Measurements from ENCODE around the gene HECA. TPM values are rescaled to one million over a fixed set of nuclear protein-coding genes. Genes with fewer than 3 reads are reported as not detected.
"Not testable (repeated sequence)": the region's sequence is repeated elsewhere in the genome, so short reads cannot be mapped to it uniquely, and the experiment has no call there.

HECA gene
- total RNA-seq, 1 experiment from 2014 or later: 11.6 TPM

DNA sequence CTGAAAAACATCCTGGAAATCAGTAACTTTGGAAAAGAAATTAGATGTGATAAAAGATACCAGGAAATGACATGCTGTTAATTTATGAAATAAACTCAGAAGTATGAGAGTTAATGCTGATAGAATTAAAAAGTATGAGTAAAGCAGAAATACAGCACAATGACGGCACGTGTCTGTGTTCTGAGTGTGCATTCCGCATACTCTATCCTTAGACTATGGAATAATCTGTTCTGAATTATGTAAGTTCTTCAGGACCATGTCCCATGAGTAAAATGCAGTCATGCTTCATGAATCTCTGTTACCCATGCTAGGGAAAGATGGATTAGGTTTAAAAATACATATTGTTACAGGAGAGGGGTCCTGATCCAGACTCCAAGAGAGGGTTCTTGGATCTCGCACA is 21.7 kb downstream of the HECA start:
- Histone ChIP-seq H3F3A (ENCODE audit: insufficient read depth, low read depth) (no peaks in the 10 kb centered on the region), H2AFZ (no peak overlapping the region), H3K4me3 (no peak overlapping the region), H3K27me3 (ENCODE audit: insufficient read depth, low read depth) (no peaks in the 10 kb centered on the region), H3K9me3 (ENCODE audit: insufficient read depth, low read depth) (no peaks in the 10 kb centered on the region), H3K9me2 (ENCODE audit: insufficient read depth) (no peaks in the 10 kb centered on the region), H3K4me1 (replicated peaks; ENCODE audit: insufficient read depth) (no peaks in the 10 kb centered on the region), H3K4me2 (no peak overlapping the region), H4K20me1 (ENCODE audit: insufficient read depth) (no peaks in the 10 kb centered on the region; the same call in 1 of the 2 replicates), H3K79me2 (ENCODE audit: low read depth) (peaks cover 6% of the 10 kb centered on the region; the same call in 1 of the 2 replicates), H3K36me3 (ENCODE audit: low read depth) (no peaks in the 10 kb centered on the region), H3K27ac (no peak overlapping the region)
- intact Hi-C loops (cut with micrococcal nuclease; ENCODE audit: unreplicated experiment): no loop called here
- TF ChIP-seq, protein P1, sequence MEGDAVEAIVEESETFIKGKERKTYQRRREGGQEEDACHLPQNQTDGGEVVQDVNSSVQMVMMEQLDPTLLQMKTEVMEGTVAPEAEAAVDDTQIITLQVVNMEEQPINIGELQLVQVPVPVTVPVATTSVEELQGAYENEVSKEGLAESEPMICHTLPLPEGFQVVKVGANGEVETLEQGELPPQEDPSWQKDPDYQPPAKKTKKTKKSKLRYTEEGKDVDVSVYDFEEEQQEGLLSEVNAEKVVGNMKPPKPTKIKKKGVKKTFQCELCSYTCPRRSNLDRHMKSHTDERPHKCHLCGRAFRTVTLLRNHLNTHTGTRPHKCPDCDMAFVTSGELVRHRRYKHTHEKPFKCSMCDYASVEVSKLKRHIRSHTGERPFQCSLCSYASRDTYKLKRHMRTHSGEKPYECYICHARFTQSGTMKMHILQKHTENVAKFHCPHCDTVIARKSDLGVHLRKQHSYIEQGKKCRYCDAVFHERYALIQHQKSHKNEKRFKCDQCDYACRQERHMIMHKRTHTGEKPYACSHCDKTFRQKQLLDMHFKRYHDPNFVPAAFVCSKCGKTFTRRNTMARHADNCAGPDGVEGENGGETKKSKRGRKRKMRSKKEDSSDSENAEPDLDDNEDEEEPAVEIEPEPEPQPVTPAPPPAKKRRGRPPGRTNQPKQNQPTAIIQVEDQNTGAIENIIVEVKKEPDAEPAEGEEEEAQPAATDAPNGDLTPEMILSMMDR (conservative IDR thresholded peaks at IDR 0.05): no peak
- TF ChIP-seq EZH2 (IDR thresholded peaks at IDR 0.05; ENCODE audit: low read depth): no peak
- POLR2A ChIA-PET (ENCODE audit: unreplicated experiment): no interaction called here
- no TSS peak for BruUV-seq (replicated peaks)
- CTCF ChIA-PET: no interaction called here
- no peak for DNase-seq

DNA sequence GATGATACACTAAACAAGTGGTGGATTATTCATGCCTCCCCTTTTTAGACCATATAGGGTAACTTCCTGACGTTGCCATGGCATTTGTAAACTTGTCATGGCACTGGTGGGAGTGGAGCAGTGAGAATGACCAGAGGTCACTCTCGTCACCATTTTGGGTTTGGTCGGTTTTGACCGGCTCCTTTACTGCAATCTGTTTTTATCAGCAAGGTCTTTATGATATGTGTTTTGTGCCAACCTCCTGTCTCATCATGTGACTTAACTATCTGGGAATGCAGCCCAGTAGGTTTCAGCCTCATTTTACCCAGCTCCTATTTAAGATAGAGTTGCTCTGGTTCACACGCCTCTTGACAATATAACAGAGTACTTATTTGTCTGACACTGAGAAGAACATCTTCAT is 22.2 kb downstream of the HECA start:
- H3K4me2 ChIP-seq; BruUV-seq (replicated peaks): not testable (repeated sequence)

DNA sequence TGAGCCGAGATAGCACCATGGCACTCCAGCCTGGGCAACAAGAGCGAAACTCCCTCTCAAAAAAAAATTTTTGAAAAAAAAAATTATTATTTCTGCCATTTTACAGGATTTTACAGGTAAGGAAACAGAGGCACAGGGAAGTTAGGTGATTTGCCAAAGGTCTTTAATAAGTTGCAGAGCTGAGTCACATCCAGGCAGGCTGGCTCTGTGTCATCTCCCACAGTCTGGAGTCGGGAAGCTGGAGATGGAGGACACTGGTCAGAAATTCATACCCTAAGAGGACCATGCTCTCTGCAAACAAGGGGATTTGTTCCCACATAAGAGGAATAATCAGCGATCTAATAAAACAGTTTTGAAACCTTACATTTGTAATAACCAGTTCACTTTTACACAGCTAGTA is 24.1 kb downstream of the HECA start:
- intact Hi-C loops (cut with micrococcal nuclease; ENCODE audit: unreplicated experiment): no loop called here
- H3K36me3 ChIP-seq (ENCODE audit: low read depth): no peaks in the 10 kb centered on the region
- H3K4me3 ChIP-seq: no peak overlapping the region
- ChIA-PET CTCF (no interaction called here), POLR2A (ENCODE audit: unreplicated experiment) (no interaction called here)
- H3K9me2 ChIP-seq (ENCODE audit: insufficient read depth): no peaks in the 10 kb centered on the region
- H4K20me1 ChIP-seq (ENCODE audit: insufficient read depth): no peaks in the 10 kb centered on the region
- H3K9me3 ChIP-seq (ENCODE audit: insufficient read depth, low read depth): no peaks in the 10 kb centered on the region
- no peak overlapping the region for H3K4me2 ChIP-seq
- no peak for DNase-seq
- H3K27ac ChIP-seq: no peak overlapping the region
- no peak overlapping the region for H2AFZ ChIP-seq
- no peaks in the 10 kb centered on the region for H3F3A ChIP-seq (ENCODE audit: insufficient read depth, low read depth)
- no TSS peak for BruUV-seq (replicated peaks)
- H3K4me1 ChIP-seq (replicated peaks; ENCODE audit: insufficient read depth): no peaks in the 10 kb centered on the region
- TF ChIP-seq EZH2 (IDR thresholded peaks at IDR 0.05; ENCODE audit: low read depth): no peak
- TF ChIP-seq, protein P1 (conservative IDR thresholded peaks at IDR 0.05): no peak
- H3K27me3 ChIP-seq (ENCODE audit: insufficient read depth, low read depth): no peaks in the 10 kb centered on the region
- H3K79me2 ChIP-seq (ENCODE audit: low read depth): no peaks in the 10 kb centered on the region

More for the DNA sequence above, 22.2 kb downstream of the HECA start:
- H3K27ac ChIP-seq; H3K9me2 ChIP-seq (ENCODE audit: insufficient read depth); H2AFZ ChIP-seq; intact Hi-C loops (cut with micrococcal nuclease; ENCODE audit: unreplicated experiment); DNase-seq; H3K79me2 ChIP-seq (ENCODE audit: low read depth); H3K9me3 ChIP-seq (ENCODE audit: insufficient read depth, low read depth); H3F3A ChIP-seq (ENCODE audit: insufficient read depth, low read depth); POLR2A ChIA-PET (ENCODE audit: unreplicated experiment); CTCF ChIA-PET; H3K27me3 ChIP-seq (ENCODE audit: insufficient read depth, low read depth); H3K4me1 ChIP-seq (replicated peaks; ENCODE audit: insufficient read depth); H3K4me3 ChIP-seq; H4K20me1 ChIP-seq (ENCODE audit: insufficient read depth); H3K36me3 ChIP-seq (ENCODE audit: low read depth): not testable (repeated sequence)

DNA sequence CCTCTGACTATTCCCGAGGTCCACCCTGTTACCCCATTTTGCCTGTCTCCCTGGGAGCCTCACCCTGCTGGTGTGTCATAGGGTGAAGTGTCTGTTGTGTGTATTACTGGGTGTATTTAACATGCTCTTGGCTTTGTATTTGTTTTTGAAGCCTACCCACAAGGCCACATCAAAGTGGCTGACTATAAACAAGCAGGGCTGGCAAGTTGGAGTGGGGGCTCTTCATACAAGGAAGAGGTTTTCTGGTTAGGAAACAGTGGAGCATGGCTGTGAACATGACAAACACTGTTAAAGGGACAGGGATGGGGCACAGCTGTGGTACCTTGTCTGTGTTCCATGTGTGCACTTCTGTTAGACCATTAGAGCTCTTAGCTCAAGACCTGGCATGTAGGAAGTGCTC is 26.3 kb downstream of the HECA start:
- no peaks in the 10 kb centered on the region for H3K79me2 ChIP-seq (ENCODE audit: low read depth)
- no peaks in the 10 kb centered on the region for H3K27me3 ChIP-seq (ENCODE audit: insufficient read depth, low read depth)
- no peak for DNase-seq
- H3K27ac ChIP-seq: no peak overlapping the region
- H3K4me3 ChIP-seq: no peak overlapping the region
- no peaks in the 10 kb centered on the region for H3F3A ChIP-seq (ENCODE audit: insufficient read depth, low read depth)
- intact Hi-C loops (cut with micrococcal nuclease; ENCODE audit: unreplicated experiment): no loop called here
- no peaks in the 10 kb centered on the region for H3K9me2 ChIP-seq (ENCODE audit: insufficient read depth)
- BruUV-seq (replicated peaks): no TSS peak
- ChIA-PET CTCF (no interaction called here), POLR2A (ENCODE audit: unreplicated experiment) (no interaction called here)
- no peak for TF ChIP-seq EZH2 (IDR thresholded peaks at IDR 0.05; ENCODE audit: low read depth)
- TF ChIP-seq, protein P1 (conservative IDR thresholded peaks at IDR 0.05): no peak
- H4K20me1 ChIP-seq (ENCODE audit: insufficient read depth): no peaks in the 10 kb centered on the region
- H2AFZ ChIP-seq: no peak overlapping the region
- no peaks in the 10 kb centered on the region for H3K9me3 ChIP-seq (ENCODE audit: insufficient read depth, low read depth)
- H3K36me3 ChIP-seq (ENCODE audit: low read depth): no peaks in the 10 kb centered on the region
- H3K4me1 ChIP-seq (replicated peaks; ENCODE audit: insufficient read depth): no peaks in the 10 kb centered on the region
- no peak overlapping the region for H3K4me2 ChIP-seq

Measured in PC-9 (cell line).